SK-N-SH treated with all-trans-retinoic acid at 6 μM for 48 hours (cell line): ENCODE results near the gene FOSL1.

Source experiments
- CREB5 ChIP-seq: fragments of 250-450 bp; sonication (Bioruptor Pico); IDR thresholded peaks from 2 replicates; pipeline ENCODE4 v1.5.1; 2020; ENCODE audit warnings: low read depth, mild to moderate bottlenecking, moderate library complexity
- ESRRG ChIP-seq: fragments of 250-450 bp; sonication (Bioruptor Pico); IDR thresholded peaks from 2 replicates; pipeline ENCODE4 v1.6.1; 2021; ENCODE audit warnings: mild to moderate bottlenecking
- PATZ1 ChIP-seq: fragments of 250-450 bp; sonication (Bioruptor Pico); IDR thresholded peaks from 2 replicates; pipeline ENCODE4 v1.8.0; 2020; ENCODE audit warnings: mild to moderate bottlenecking, moderate library complexity, borderline replicate concordance
- RARB ChIP-seq: fragments of 250-450 bp; sonication (Bioruptor Pico); IDR thresholded peaks from 2 replicates; pipeline ENCODE4 v1.8.0; 2021; ENCODE audit warnings: mild to moderate bottlenecking, moderate library complexity
- ZFP3 ChIP-seq: fragments of 250-450 bp; sonication (Bioruptor Pico); IDR thresholded peaks from 2 replicates; pipeline ENCODE4 v1.5.0; 2020; ENCODE audit warnings: mild to moderate bottlenecking, moderate library complexity
- ZNF565 ChIP-seq: fragments of 450-650 bp; formaldehyde crosslinking; conservative IDR thresholded peaks from 2 replicates; pipeline ENCODE4 v1.5.0; 2020; ENCODE audit warnings: low read depth, mild to moderate bottlenecking, moderate library complexity
- ZNF8 ChIP-seq: fragments of 450-650 bp; formaldehyde crosslinking; IDR thresholded peaks from 2 replicates; pipeline ENCODE4 v1.5.0; 2020; ENCODE audit warnings: mild to moderate bottlenecking, moderate library complexity

- TF ChIP-seq PATZ1 (CRISPR knock-in tag) (no peak), ZNF8 (CRISPR knock-in tag) (no peak), ESRRG (CRISPR knock-in tag) (no peak), ZFP3 (no peak), RARB (CRISPR knock-in tag) (no peak), CREB5 (CRISPR knock-in tag) (no peak), ZNF565 (CRISPR knock-in tag) (no peak)
Observed at GRCh38 chr11:65903068-65903481, 2.9 kb upstream of the FOSL1 start.
